Tibial nerve (tissue), 4 donors: ENCODE data around the gene FLVCR1. TPM values are rescaled to one million over a fixed set of nuclear protein-coding genes. Genes with fewer than 3 reads are reported as not detected.

Experiments
- DNase-seq, 2 donors: peaks; one replicate each; pipeline ENCODE4 v3.0.0-alpha.2; 2019; ENCODE audit warnings: low spot score in 2 of 2
- H3K27ac ChIP-seq, 4 donors: fragments of 200-600 bp; sonication (generic) in 3 of 4; one replicate each; pipeline ENCODE4 v1.5.1; 2017 to 2019; ENCODE audit warnings: mild to moderate bottlenecking in 1 of 4
- H3K27me3 ChIP-seq, 2 donors: fragments of 200-600 bp; sonication (generic) in 1 of 2; one replicate each; pipeline versions ENCODE4 v1.5.1 to v1.6.0; 2017 to 2019
- H3K36me3 ChIP-seq, 3 donors: fragments of 200-600 bp; sonication (generic); one replicate each; pipeline ENCODE4 v1.5.1; 2018 to 2019
- H3K4me1 ChIP-seq, 4 donors: fragments of 200-600 bp; sonication (generic) in 3 of 4; one replicate each; pipeline ENCODE4 v1.5.1; 2017 to 2019
- H3K4me3 ChIP-seq, 4 donors: fragments of 200-600 bp; sonication (generic) in 3 of 4; one replicate each; pipeline ENCODE4 v1.5.1; 2017 to 2019; ENCODE audit warnings: mild to moderate bottlenecking in 1 of 4, moderate library complexity in 1 of 4
- H3K9me3 ChIP-seq, 4 donors: fragments of 200-600 bp; sonication (generic) in 3 of 4; one replicate each; pipeline ENCODE4 v1.5.1; 2017 to 2019
- EP300 ChIP-seq, 2 donors: sonication (generic); formaldehyde crosslinking; IDR thresholded peaks; one replicate each; pipeline ENCODE4 v1.6.1; 2017; ENCODE audit warnings: antibody characterized with exemption in 2 of 2, mild to moderate bottlenecking in 1 of 2
- POLR2A ChIP-seq, 2 donors: fragments of 450-650 bp; IDR thresholded peaks; one replicate each; pipeline ENCODE4 v1.6.1; 2017; ENCODE audit warnings: antibody characterized with exemption in 2 of 2, mild to moderate bottlenecking in 2 of 2, moderate library complexity in 2 of 2
- WGBS, 2 donors: methylation state at CpG; one replicate each; pipeline ENCODE4 v1.1.5; 2018; 5-methylcytosine and 5-hydroxymethylcytosine counted together
- total RNA-seq, 4 donors: library from RNA; depleted of rRNA; stranded (reverse); fragments of >200 nt; gene quantifications; one replicate each; pipeline ENCODE4 v1.1.0, GENCODE V29; 2016
- TF ChIP-seq, protein P1 (sequence below), 5 experiments: fragments of 200-600 bp in 3 of 5; fragments of 450-650 bp in 2 of 5; sonication (generic) in 3 of 5; IDR thresholded peaks; one replicate each; pipeline ENCODE4 v1.5.1; 2016 to 2019; ENCODE audit warnings: antibody characterized with exemption in 5 of 5, mild to moderate bottlenecking in 3 of 5, moderate library complexity in 2 of 5

Gene FLVCR1
- total RNA-seq, 4 donors from 2014 or later: 3.7 to 29.4 (median 14.0) TPM

- no peak overlapping the region for H3K27ac ChIP-seq
- no peaks in the 10 kb centered on the region for H3K36me3 ChIP-seq
- TF ChIP-seq, protein P1, sequence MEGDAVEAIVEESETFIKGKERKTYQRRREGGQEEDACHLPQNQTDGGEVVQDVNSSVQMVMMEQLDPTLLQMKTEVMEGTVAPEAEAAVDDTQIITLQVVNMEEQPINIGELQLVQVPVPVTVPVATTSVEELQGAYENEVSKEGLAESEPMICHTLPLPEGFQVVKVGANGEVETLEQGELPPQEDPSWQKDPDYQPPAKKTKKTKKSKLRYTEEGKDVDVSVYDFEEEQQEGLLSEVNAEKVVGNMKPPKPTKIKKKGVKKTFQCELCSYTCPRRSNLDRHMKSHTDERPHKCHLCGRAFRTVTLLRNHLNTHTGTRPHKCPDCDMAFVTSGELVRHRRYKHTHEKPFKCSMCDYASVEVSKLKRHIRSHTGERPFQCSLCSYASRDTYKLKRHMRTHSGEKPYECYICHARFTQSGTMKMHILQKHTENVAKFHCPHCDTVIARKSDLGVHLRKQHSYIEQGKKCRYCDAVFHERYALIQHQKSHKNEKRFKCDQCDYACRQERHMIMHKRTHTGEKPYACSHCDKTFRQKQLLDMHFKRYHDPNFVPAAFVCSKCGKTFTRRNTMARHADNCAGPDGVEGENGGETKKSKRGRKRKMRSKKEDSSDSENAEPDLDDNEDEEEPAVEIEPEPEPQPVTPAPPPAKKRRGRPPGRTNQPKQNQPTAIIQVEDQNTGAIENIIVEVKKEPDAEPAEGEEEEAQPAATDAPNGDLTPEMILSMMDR (IDR thresholded peaks at IDR 0.05): no peak
- no peak for TF ChIP-seq POLR2A (IDR thresholded peaks at IDR 0.05)
- H3K4me1 ChIP-seq: peaks cover 0 to 14% (median 3%) of the 10 kb centered on the region in 4 donors
- H3K27me3 ChIP-seq: no peaks in the 10 kb centered on the region
- H3K4me3 ChIP-seq: no peak overlapping the region
- 60 to 69% methylated on average over 12 of the region's 13 CpGs for WGBS, 2 donors
- no peak for DNase-seq
- no peaks in the 10 kb centered on the region for H3K9me3 ChIP-seq
Observed at GRCh38 chr1:212915245-212916091, 57.4 kb downstream of the FLVCR1 start.

DNA sequence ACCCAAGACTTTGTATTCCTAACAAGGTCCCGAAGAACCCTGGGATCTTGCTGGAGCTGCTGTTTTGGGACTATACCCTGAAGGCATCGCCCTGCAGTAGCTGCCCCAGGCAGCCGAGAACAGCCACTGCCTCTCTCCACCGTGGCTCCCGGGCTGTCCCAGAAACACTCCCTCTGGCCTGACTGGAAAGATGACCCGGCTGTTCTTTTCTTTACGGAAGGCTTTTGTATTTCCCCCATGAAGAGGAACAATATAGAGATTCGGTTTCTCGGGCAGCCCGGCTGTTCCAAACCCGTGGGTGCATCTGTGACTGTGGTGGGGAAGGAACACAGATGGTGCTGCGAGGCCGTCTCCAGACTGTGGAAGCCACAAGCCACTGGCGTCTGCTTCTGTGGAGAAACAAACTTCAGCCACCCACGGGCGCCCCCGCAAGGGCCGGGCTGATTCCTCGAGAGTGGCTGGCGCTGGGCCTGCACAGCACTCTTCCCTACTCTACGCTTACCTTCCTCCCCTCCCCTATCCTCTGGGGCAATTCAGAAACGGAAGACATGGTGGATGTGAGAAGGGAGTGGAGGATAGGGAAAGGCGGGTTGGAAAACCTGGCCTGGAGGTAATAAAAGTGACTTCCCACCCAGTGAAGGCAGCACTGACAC is 58.5 kb downstream of the FLVCR1 start:
- DNase-seq: no peak
- Histone ChIP-seq H3K4me1 (peaks cover 0 to 14% (median 3%) of the 10 kb centered on the region in 4 donors), H3K4me3 (no peak overlapping the region), H3K27me3 (no peaks in the 10 kb centered on the region), H3K27ac (no peak overlapping the region), H3K36me3 (no peaks in the 10 kb centered on the region), H3K9me3 (no peaks in the 10 kb centered on the region)
- 16 to 21% methylated on average over 23 of the region's 23 CpGs for WGBS, 2 donors
- TF ChIP-seq EP300 (IDR thresholded peaks at IDR 0.05) (no peak), POLR2A (IDR thresholded peaks at IDR 0.05) (no peak)
- TF ChIP-seq, protein P1 (IDR thresholded peaks at IDR 0.05): no peak

- Histone ChIP-seq H3K9me3 (no peaks in the 10 kb centered on the region), H3K36me3 (no peaks in the 10 kb centered on the region), H3K27ac (no peak overlapping the region), H3K4me1 (peaks cover 0 to 14% (median 3%) of the 10 kb centered on the region in 4 donors), H3K4me3 (no peak overlapping the region), H3K27me3 (no peaks in the 10 kb centered on the region)
- TF ChIP-seq POLR2A (IDR thresholded peaks at IDR 0.05): no peak
- no peak for TF ChIP-seq EP300 (IDR thresholded peaks at IDR 0.05)
- TF ChIP-seq, protein P1 (IDR thresholded peaks at IDR 0.05): no peak
- WGBS, 2 donors: 48 to 57% methylated on average over 9 of the region's 9 CpGs
- no peak for DNase-seq
Observed at GRCh38 chr1:212917134-212917485, 59.0 kb downstream of the FLVCR1 start.

DNA sequence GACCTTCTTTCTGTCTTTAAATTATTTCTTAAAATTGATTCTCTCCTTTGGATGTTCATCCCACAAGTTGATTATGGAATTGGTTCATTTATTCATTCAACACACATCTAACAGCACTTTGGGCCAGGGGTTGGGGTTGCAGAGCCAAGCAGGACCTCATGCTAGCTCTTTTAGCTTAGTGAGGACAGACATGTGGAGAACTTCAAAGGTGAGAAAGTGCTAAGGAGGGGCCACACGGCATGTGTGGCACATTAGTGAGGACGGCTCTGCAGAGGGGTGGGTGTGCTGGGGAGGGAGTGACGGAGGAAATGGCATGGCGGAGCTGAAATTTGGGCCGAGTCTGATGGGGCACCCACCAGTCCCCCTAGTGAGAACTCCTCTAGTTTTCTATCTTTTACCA is 59.8 kb downstream of the FLVCR1 start:
- Histone ChIP-seq H3K9me3 (no peaks in the 10 kb centered on the region), H3K4me3 (no peak overlapping the region), H3K27me3 (no peaks in the 10 kb centered on the region), H3K4me1 (peaks cover 0 to 14% (median 3%) of the 10 kb centered on the region in 4 donors), H3K36me3 (no peaks in the 10 kb centered on the region), H3K27ac (no peak overlapping the region)
- 77 to 81% methylated on average over 5 of the region's 5 CpGs for WGBS, 2 donors
- TF ChIP-seq POLR2A (IDR thresholded peaks at IDR 0.05): no peak
- TF ChIP-seq, protein P1 (IDR thresholded peaks at IDR 0.05): no peak
- no peak for TF ChIP-seq EP300 (IDR thresholded peaks at IDR 0.05)
- no peak for DNase-seq

GRCh38 chr1:212918824-212919223 is 60.7 kb downstream of the FLVCR1 start:
- Histone ChIP-seq H3K4me3 (no peak overlapping the region), H3K9me3 (no peaks in the 10 kb centered on the region), H3K27me3 (no peaks in the 10 kb centered on the region), H3K4me1 (peaks cover 0 to 14% (median 3%) of the 10 kb centered on the region in 4 donors), H3K36me3 (no peaks in the 10 kb centered on the region), H3K27ac (no peak overlapping the region)
- 52 to 79% methylated on average over 2 of the region's 2 CpGs for WGBS, 2 donors
- TF ChIP-seq, protein P1 (IDR thresholded peaks at IDR 0.05): no peak
- TF ChIP-seq EP300 (IDR thresholded peaks at IDR 0.05) (no peak), POLR2A (IDR thresholded peaks at IDR 0.05) (no peak)
- no peak for DNase-seq
